GM10248 (cell line): ENCODE data around the gene NANOS3.

Experiments used
- CTCF ChIA-PET: fragments of 300-600 bp; sonication (Branson Sonifier 250); formaldehyde crosslinking; extraction: SDS; loops from one replicate; lab custom pipeline; 2021; ENCODE audit warnings: antibody characterized with exemption; lab: Yijun Ruan, JAX
- POLR2A ChIA-PET: fragments of 350-650 bp; sonication (Branson Sonifier 250); formaldehyde crosslinking; extraction: SDS; loops from one replicate; lab custom pipeline; 2020; ENCODE audit warnings: antibody characterized with exemption; lab: Yijun Ruan, JAX
- DNase-seq: peaks from one replicate; pipeline ENCODE4 v3.0.0; 2012; ENCODE audit errors: extremely low spot score
- CTCF ChIP-seq: IDR thresholded peaks from 2 replicates; pipeline ENCODE4 v1.5.1; 2012; ENCODE audit warnings: mild to moderate bottlenecking, low read depth; ENCODE audit errors: extremely low read depth, missing control alignments, control extremely low read depth

NANOS3 gene

GRCh38 chr19:13908674-13909073 is 31.7 kb downstream of the NANOS3 start:
- CTCF ChIA-PET: no interaction called here
- no peak for DNase-seq
- no peak for TF ChIP-seq CTCF
- POLR2A ChIA-PET: no interaction called here

GRCh38 chr19:13909430-13909829 is 32.5 kb downstream of the NANOS3 start:
- CTCF ChIA-PET: interaction anchor here (1.3 to 2.3 kb wide), 2 partner anchors 29 to 150 kb away, joined by 5 to 10 read pairs; no protein-coding TSS in a partner anchor
- no peak for DNase-seq
- no peak for TF ChIP-seq CTCF
- POLR2A ChIA-PET: no interaction called here

GRCh38 chr19:13913352-13913751 is 36.4 kb downstream of the NANOS3 start:
- CTCF ChIA-PET: interaction anchor here (2.5 kb wide), 1 partner anchor 28 kb away, joined by 6 read pairs; no protein-coding TSS in a partner anchor
- DNase-seq: no peak

GRCh38 chr19:13914777-13915176 is 37.8 kb downstream of the NANOS3 start:
- ChIA-PET CTCF (interaction anchor here (2.5 kb wide), 1 partner anchor 30 kb away, joined by 6 read pairs; no protein-coding TSS in a partner anchor), POLR2A (no interaction called here)
- no peak for TF ChIP-seq CTCF
- DNase-seq: no peak

More at GRCh38 chr19:13913352-13913751, 36.4 kb downstream of the NANOS3 start:
- POLR2A ChIA-PET: no interaction called here
- no peak for TF ChIP-seq CTCF

GRCh38 chr19:13917888-13918406 is 41.0 kb downstream of the NANOS3 start:
- DNase-seq: no peak
- ChIA-PET POLR2A (no interaction called here), CTCF (interaction anchor here (1.0 kb wide), 1 partner anchor 37 kb away, joined by 3 read pairs; no protein-coding TSS in a partner anchor)
- TF ChIP-seq CTCF: no peak

GRCh38 chr19:13918726-13919411 is 41.9 kb downstream of the NANOS3 start:
- ChIA-PET POLR2A (interaction anchor here (0.6 kb wide), 1 partner anchor 102 kb away, joined by 3 read pairs; no protein-coding TSS in a partner anchor), CTCF (interaction anchor here (1.0 kb wide), 1 partner anchor 38 kb away, joined by 3 read pairs; no protein-coding TSS in a partner anchor)
- no peak for DNase-seq
- no peak for TF ChIP-seq CTCF
